ENCODE measurements around the gene R3HDM1.
A peak's percentile ranks its signal among the peaks of the same experiment; 100 is the strongest.
"Not testable (repeated sequence)": the region's sequence is repeated elsewhere in the genome, so short reads cannot be mapped to it uniquely, and the experiment has no call there.

Gene R3HDM1

GRCh38 chr2:135531231-135532197 lies at the start of gene R3HDM1:
Gene R3HDM1 (plus strand): TSS chr2:135531484. CDS start chr2:135604846, 73,362 bp downstream.
- DNase-seq (ENCODE audit: low read depth, low spot score) = peak; percentile 91

- no peak for DNase-seq (ENCODE audit: low read depth, low spot score)
These were observed 45.8 kb upstream of the R3HDM1 start for GRCh38 chr2:135485441-135485840.

- no peak for DNase-seq (ENCODE audit: low read depth, low spot score)
These were observed 40.9 kb upstream of the R3HDM1 start for GRCh38 chr2:135490376-135490775.

- DNase-seq (ENCODE audit: low read depth, low spot score) = no peak
These were observed 36.8 kb upstream of the R3HDM1 start for GRCh38 chr2:135494503-135494902.

- no peak for DNase-seq (ENCODE audit: low read depth, low spot score)
These were observed 36.4 kb upstream of the R3HDM1 start for GRCh38 chr2:135494917-135495316.

GRCh38 chr2:135498588-135498987 lies 32.7 kb upstream of the R3HDM1 start:
- DNase-seq (ENCODE audit: low read depth, low spot score) = not testable (repeated sequence)

- no peak for DNase-seq (ENCODE audit: low read depth, low spot score)
These were observed 26.5 kb upstream of the R3HDM1 start for GRCh38 chr2:135504811-135505210.

GRCh38 chr2:135510577-135510976 lies 20.7 kb upstream of the R3HDM1 start:
- no peak for DNase-seq (ENCODE audit: low read depth, low spot score)

- DNase-seq (ENCODE audit: low read depth, low spot score) = no peak
These were observed 19.2 kb upstream of the R3HDM1 start for GRCh38 chr2:135512099-135512498.

- no peak for DNase-seq (ENCODE audit: low read depth, low spot score)
These were observed 5.5 kb upstream of the R3HDM1 start for GRCh38 chr2:135525786-135526185.

- no peak for DNase-seq (ENCODE audit: low read depth, low spot score)
These were observed 3.3 kb upstream of the R3HDM1 start for GRCh38 chr2:135528006-135528405.

- peak; percentile 90 for DNase-seq (ENCODE audit: low read depth, low spot score)
These were observed 712 bp upstream of the R3HDM1 start, which contains the start of gene ZRANB3 for GRCh38 chr2:135530313-135531230. Gene ZRANB3 (minus strand): TSS chr2:135531218.

- no peak for DNase-seq (ENCODE audit: low read depth, low spot score)
These were observed 1.3 kb downstream of the R3HDM1 start for GRCh38 chr2:135532581-135532980.

- not testable (repeated sequence) for DNase-seq (ENCODE audit: low read depth, low spot score)
These were observed 2.3 kb downstream of the R3HDM1 start for GRCh38 chr2:135533545-135533944.

GRCh38 chr2:135546436-135546835 lies 15.2 kb downstream of the R3HDM1 start:
- no peak for DNase-seq (ENCODE audit: low read depth, low spot score)

- DNase-seq (ENCODE audit: low read depth, low spot score) = no peak
These were observed 16.0 kb downstream of the R3HDM1 start for GRCh38 chr2:135547311-135547710.

- no peak for DNase-seq (ENCODE audit: low read depth, low spot score)
These were observed 20.1 kb downstream of the R3HDM1 start for GRCh38 chr2:135551356-135551755.

- DNase-seq (ENCODE audit: low read depth, low spot score) = no peak
These were observed 21.6 kb downstream of the R3HDM1 start for GRCh38 chr2:135552887-135553286.

- no peak for DNase-seq (ENCODE audit: low read depth, low spot score)
These were observed 24.0 kb downstream of the R3HDM1 start for GRCh38 chr2:135555311-135555710.

- no peak for DNase-seq (ENCODE audit: low read depth, low spot score)
These were observed 26.2 kb downstream of the R3HDM1 start for GRCh38 chr2:135557530-135557929.

- DNase-seq (ENCODE audit: low read depth, low spot score) = no peak
These were observed 30.6 kb downstream of the R3HDM1 start for GRCh38 chr2:135561925-135562324.

- DNase-seq (ENCODE audit: low read depth, low spot score) = no peak
These were observed 32.5 kb downstream of the R3HDM1 start for GRCh38 chr2:135563793-135564192.

Measured in activated naive CD8-positive, alpha-beta T cell treated with anti-CD3 and anti-CD28 coated beads, Interleukin-2, amount 50 U/mL, for 16 hours (primary cell).